HG02885 (cell line): ENCODE results near the gene USP17L20.
"Not testable (repeated sequence)": the region's sequence is repeated elsewhere in the genome, so short reads cannot be mapped to it uniquely, and the experiment has no call there.

Source experiments
- ATAC-seq: cut with Tn5 transposase; IDR thresholded peaks from one replicate; pipeline ENCODE4 v1.9.1; 2021; ENCODE audit warnings: mild to moderate bottlenecking; ENCODE audit not compliant: unreplicated experiment, poor library complexity

Gene USP17L20, protein sequence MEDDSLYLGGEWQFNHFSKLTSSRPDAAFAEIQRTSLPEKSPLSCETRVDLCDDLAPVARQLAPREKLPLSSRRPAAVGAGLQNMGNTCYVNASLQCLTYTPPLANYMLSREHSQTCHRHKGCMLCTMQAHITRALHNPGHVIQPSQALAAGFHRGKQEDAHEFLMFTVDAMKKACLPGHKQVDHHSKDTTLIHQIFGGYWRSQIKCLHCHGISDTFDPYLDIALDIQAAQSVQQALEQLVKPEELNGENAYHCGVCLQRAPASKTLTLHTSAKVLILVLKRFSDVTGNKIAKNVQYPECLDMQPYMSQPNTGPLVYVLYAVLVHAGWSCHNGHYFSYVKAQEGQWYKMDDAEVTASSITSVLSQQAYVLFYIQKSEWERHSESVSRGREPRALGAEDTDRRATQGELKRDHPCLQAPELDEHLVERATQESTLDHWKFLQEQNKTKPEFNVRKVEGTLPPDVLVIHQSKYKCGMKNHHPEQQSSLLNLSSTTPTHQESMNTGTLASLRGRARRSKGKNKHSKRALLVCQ

DNA sequence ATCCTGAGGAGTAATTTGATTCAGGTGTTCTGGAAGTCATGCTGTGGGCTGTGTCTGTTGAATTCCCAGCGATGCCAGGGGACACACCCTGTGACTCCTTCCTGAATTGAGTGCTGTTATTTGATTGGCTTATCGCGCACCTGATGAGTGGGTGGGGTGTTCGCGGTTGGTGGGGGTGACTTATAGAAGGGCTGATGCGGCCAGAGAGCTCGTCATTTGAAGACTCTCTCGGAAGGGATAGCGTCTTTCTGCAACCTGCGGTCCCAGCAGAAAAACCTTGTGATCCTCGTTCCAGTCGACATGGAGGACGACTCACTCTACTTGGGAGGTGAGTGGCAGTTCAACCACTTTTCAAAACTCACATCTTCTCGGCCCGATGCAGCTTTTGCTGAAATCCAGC lies at the start of gene USP17L20:
Gene USP17L20, plus strand, starts transcription at position 301 of the 400 bp plus-strand sequence. Its CDS starts 0 bp downstream, at position 301.
- ATAC-seq, result not testable (repeated sequence)

DNA sequence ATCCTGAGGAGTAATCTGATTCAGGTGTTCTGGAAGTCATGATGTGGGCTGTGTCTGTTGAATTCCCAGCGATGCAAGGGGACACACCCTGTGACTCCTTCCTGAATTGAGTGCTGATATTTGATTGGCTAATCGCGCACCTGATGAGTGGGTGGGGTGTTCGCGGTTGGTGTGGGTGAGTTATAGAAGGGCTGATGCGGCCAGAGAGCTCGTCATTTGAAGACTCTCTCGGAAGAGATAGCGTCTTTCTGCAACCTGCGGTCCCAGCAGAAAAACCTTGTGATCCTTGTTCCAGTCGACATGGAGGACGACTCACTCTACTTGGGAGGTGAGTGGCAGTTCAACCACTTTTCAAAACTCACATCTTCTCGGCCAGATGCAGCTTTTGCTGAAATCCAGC lies 47.6 kb upstream of the USP17L20 start, which contains the start of gene USP17L10:
Gene USP17L10, plus strand, starts transcription at position 301 of the 400 bp plus-strand sequence. Its CDS starts 0 bp downstream, at position 301.
- ATAC-seq, result not testable (repeated sequence)

DNA sequence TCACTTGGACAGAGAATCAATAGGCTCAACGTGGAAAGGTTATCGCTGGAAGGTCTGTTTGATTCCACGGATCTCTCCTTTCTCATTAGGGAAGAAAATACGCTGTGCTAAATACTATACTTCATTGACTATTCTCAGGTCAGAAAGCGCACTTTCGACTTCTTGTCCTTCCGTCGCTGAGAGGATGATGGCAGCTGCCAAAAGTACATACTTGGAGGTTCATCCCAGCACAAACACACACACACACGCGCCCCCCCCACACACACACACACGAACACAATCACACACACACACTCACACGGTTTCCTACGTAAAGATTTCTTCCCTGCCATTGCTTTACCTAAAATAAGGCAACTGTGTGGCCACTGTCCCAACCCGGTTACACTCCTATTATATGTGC lies 43.2 kb upstream of the USP17L20 start:
- ATAC-seq, result not testable (repeated sequence)

DNA sequence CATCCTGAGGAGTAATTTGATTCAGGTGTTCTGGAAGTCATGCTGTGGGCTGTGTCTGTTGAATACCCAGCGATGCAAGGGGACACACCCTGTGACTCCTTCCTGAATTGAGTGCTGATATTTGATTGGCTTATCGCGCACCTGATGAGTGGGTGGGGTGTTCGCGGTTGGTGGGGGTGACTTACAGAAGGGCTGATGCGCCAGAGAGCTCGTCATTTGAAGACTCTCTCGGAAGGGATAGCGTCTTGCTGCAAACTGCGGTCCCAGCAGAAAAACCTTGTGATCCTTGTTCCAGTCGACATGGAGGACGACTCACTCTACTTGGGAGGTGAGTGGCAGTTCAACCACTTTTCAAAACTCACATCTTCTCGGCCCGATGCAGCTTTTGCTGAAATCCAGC lies 42.8 kb upstream of the USP17L20 start, which contains the start of gene USP17L11:
Gene USP17L11, plus strand, starts transcription at position 301 of the 400 bp plus-strand sequence. Its CDS starts 0 bp downstream, at position 301.
- not testable (repeated sequence) for ATAC-seq

DNA sequence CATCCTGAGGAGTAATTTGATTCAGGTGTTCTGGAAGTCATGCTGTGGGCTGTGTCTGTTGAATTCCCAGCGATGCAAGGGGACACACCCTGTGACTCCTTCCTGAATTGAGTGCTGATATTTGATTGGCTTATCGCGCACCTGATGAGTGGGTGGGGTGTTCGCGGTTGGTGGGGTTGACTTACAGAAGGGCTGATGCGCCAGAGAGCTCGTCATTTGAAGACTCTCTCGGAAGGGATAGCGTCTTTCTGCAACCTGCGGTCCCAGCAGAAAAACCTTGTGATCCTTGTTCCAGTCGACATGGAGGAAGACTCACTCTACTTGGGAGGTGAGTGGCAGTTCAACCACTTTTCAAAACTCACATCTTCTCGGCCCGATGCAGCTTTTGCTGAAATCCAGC lies 38.1 kb upstream of the USP17L20 start, which contains the start of gene USP17L12:
Gene USP17L12, plus strand, starts transcription at position 301 of the 400 bp plus-strand sequence. Its CDS starts 0 bp downstream, at position 301.
- not testable (repeated sequence) for ATAC-seq

DNA sequence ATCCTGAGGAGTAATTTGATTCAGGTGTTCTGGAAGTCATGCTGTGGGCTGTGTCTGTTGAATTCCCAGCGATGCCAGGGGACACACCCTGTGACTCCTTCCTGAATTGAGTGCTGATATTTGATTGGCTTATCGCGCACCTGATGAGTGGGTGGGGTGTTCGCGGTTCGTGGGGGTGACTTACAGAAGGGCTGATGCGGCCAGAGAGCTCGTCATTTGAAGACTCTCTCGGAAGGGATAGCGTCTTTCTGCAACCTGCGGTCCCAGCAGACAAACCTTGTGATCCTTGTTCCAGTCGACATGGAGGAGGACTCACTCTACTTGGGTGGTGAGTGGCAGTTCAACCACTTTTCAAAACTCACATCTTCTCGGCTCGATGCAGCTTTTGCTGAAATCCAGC lies 33.3 kb upstream of the USP17L20 start, which contains the start of gene USP17L13:
Gene USP17L13, plus strand, starts transcription at position 301 of the 400 bp plus-strand sequence. Its CDS starts 0 bp downstream, at position 301.
- ATAC-seq, result not testable (repeated sequence)

DNA sequence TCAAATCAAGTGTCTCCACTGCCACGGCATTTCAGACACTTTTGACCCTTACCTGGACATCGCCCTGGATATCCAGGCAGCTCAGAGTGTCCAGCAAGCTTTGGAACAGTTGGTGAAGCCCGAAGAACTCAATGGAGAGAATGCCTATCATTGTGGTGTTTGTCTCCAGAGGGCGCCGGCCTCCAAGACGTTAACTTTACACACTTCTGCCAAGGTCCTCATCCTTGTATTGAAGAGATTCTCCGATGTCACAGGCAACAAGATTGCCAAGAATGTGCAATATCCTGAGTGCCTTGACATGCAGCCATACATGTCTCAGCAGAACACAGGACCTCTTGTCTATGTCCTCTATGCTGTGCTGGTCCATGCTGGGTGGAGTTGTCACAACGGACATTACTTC lies 27.7 kb upstream of the USP17L20 start:
- ATAC-seq, result not testable (repeated sequence)

DNA sequence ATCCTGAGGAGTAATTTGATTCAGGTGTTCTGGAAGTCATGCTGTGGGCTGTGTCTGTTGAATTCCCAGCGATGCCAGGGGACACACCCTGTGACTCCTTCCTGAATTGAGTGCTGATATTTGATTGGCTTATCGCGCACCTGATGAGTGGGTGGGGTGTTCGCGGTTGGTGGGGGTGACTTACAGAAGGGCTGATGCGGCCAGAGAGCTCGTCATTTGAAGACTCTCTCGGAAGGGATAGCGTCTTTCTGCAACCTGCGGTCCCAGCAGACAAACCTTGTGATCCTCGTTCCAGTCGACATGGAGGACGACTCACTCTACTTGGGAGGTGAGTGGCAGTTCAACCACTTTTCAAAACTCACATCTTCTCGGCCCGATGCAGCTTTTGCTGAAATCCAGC lies 23.8 kb upstream of the USP17L20 start, which contains the start of gene USP17L15:
Gene USP17L15, plus strand, starts transcription at position 301 of the 400 bp plus-strand sequence. Its CDS starts 0 bp downstream, at position 301.
- not testable (repeated sequence) for ATAC-seq

DNA sequence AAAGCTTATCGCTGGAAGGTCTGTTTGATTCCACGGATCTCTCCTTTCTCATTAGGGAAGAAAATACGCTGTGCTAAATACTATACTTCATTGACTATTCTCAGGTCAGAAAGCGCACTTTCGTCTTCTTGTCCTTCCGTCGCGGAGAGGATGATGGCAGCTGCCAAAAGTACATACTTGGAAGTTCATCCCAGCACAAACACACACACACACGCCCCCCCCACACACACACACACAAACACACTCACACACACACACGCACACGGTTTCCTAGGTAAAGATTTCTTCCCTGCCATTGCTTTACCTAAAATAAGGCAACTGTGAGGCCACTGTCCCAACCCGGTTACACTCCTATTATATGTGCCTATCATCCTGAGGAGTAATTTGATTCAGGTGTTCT lies 19.5 kb upstream of the USP17L20 start:
- ATAC-seq, result not testable (repeated sequence)

DNA sequence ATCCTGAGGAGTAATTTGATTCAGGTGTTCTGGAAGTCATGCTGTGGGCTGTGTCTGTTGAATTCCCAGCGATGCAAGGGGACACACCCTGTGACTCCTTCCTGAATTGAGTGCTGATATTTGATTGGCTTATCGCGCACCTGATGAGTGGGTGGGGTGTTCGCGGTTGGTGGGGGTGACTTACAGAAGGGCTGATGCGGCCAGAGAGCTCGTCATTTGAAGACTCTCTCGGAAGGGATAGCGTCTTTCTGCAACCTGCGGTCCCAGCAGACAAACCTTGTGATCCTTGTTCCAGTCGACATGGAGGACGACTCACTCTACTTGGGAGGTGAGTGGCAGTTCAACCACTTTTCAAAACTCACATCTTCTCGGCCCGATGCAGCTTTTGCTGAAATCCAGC lies 14.3 kb upstream of the USP17L20 start, which contains the start of gene USP17L17:
Gene USP17L17, plus strand, starts transcription at position 301 of the 400 bp plus-strand sequence. Its CDS starts 0 bp downstream, at position 301.
- not testable (repeated sequence) for ATAC-seq

DNA sequence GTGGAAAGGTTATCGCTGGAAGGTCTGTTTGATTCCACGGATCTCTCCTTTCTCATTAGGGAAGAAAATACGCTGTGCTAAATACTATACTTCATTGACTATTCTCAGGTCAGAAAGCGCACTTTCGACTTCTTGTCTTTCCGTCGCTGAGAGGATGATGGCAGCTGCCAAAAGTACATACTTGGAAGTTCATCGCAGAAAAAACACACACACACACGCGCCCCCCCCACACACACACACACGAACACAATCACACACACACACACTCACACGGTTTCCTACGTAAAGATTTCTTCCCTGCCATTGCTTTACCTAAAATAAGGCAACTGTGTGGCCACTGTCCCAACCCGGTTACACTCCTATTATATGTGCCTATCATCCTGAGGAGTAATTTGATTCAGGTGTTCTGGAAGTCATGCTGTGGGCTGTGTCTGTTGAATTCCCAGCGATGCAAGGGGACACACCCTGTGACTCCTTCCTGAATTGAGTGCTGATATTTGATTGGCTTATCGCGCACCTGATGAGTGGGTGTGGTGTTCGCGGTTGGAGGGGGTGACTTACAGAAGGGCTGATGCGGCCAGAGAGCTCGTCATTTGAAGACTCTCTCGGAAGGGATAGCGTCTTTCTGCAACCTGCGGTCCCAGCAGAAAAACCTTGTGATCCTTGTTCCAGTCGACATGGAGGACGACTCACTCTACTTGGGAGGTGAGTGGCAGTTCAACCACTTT lies 9.8 kb upstream of the USP17L20 start, which contains the start of gene USP17L18:
Gene USP17L18, plus strand, starts transcription at position 678 of the 728 bp plus-strand sequence. Its CDS starts 0 bp downstream, at position 678.
- ATAC-seq, result not testable (repeated sequence)

DNA sequence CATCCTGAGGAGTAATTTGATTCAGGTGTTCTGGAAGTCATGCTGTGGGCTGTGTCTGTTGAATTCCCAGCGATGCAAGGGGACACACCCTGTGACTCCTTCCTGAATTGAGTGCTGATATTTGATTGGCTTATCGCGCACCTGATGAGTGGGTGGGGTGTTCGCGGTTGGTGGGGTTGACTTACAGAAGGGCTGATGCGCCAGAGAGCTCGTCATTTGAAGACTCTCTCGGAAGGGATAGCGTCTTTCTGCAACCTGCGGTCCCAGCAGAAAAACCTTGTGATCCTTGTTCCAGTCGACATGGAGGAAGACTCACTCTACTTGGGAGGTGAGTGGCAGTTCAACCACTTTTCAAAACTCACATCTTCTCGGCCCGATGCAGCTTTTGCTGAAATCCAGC lies 4.8 kb upstream of the USP17L20 start, which contains the start of gene USP17L19:
Gene USP17L19, plus strand, starts transcription at position 301 of the 400 bp plus-strand sequence. Its CDS starts 0 bp downstream, at position 301.
- ATAC-seq, result not testable (repeated sequence)

DNA sequence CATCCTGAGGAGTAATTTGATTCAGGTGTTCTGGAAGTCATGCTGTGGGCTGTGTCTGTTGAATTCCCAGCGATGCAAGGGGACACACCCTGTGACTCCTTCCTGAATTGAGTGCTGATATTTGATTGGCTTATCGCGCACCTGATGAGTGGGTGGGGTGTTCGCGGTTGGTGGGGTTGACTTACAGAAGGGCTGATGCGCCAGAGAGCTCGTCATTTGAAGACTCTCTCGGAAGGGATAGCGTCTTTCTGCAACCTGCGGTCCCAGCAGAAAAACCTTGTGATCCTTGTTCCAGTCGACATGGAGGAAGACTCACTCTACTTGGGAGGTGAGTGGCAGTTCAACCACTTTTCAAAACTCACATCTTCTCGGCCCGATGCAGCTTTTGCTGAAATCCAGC lies 4.6 kb downstream of the USP17L20 start, which contains the start of gene USP17L21:
Gene USP17L21, plus strand, starts transcription at position 301 of the 400 bp plus-strand sequence. Its CDS starts 0 bp downstream, at position 301.
- ATAC-seq, result not testable (repeated sequence)

DNA sequence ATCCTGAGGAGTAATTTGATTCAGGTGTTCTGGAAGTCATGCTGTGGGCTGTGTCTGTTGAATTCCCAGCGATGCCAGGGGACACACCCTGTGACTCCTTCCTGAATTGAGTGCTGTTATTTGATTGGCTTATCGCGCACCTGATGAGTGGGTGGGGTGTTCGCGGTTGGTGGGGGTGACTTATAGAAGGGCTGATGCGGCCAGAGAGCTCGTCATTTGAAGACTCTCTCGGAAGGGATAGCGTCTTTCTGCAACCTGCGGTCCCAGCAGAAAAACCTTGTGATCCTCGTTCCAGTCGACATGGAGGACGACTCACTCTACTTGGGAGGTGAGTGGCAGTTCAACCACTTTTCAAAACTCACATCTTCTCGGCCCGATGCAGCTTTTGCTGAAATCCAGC lies 9.4 kb downstream of the USP17L20 start, which contains the start of gene USP17L22:
Gene USP17L22, plus strand, starts transcription at position 301 of the 400 bp plus-strand sequence. Its CDS starts 0 bp downstream, at position 301.
- ATAC-seq, result not testable (repeated sequence)

DNA sequence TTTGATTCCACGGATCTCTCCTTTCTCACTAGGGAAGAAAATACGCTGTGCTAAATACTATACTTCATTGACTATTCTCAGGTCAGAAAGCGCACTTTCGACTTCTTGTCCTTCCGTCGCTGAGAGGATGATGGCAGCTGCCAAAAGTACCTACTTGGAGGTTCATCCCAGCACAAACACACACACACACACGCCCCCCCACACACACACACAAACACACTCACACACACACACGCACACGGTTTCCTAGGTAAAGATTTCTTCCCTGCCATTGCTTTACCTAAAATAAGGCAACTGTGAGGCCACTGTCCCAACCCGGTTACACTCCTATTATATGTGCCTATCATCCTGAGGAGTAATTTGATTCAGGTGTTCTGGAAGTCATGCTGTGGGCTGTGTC lies 13.8 kb downstream of the USP17L20 start:
- not testable (repeated sequence) for ATAC-seq
